ENCODE measurements around the gene NKAIN4.

The NKAIN4 gene

GRCh38 chr20:63244468-63244867 lies 9.8 kb downstream of the NKAIN4 start:
- Mint-ChIP-seq H3K27ac (no peak overlapping the region), H3K36me3 (ENCODE audit: low read depth) (no peaks in the 10 kb centered on the region), H3K9me3 (no peaks in the 10 kb centered on the region), H3K4me3 (no peak overlapping the region), H3K4me1 (peaks cover 11% of the 10 kb centered on the region), H3K27me3 (ENCODE audit: low read depth) (peaks cover 8% of the 10 kb centered on the region)
- no peak for TF ChIP-seq CTCF (IDR thresholded peaks at IDR 0.05; ENCODE audit: unreplicated experiment in 3 of 3)

GRCh38 chr20:63243604-63244247 lies 10.5 kb downstream of the NKAIN4 start:
- TF ChIP-seq CTCF (IDR thresholded peaks at IDR 0.05; ENCODE audit: unreplicated experiment in 3 of 3), result no peak
- Mint-ChIP-seq H3K4me3 (no peak overlapping the region), H3K9me3 (no peaks in the 10 kb centered on the region), H3K27ac (no peak overlapping the region), H3K27me3 (ENCODE audit: low read depth) (peaks cover 3% of the 10 kb centered on the region), H3K4me1 (peaks cover 4% of the 10 kb centered on the region), H3K36me3 (ENCODE audit: low read depth) (no peaks in the 10 kb centered on the region)

DNA sequence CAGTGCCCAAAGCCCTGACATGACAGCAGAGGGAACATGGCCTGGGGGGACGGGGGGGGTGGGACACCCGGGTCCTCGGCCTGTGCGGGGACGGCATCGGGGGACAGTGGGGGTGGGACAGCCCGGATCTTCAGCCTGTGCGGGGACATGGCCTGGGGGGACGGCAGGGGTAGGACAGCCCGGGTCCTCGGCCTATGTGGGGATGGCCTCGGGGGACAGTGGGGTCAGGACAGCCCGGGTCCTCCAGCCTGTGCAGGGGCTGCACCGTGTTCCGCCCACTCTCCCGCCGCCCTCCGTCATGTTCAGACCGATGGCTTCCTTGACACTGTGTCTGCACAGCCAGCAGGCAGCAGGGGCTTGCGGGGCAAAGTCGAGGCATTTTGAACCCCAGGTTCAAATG lies 11.5 kb downstream of the NKAIN4 start:
- no peak overlapping the region for H3K27ac Mint-ChIP-seq
- H3K9me3 Mint-ChIP-seq, result no peaks in the 10 kb centered on the region
- H3K4me3 Mint-ChIP-seq, result no peak overlapping the region
- peaks cover 3% of the 10 kb centered on the region for H3K27me3 Mint-ChIP-seq (ENCODE audit: low read depth)
- no peaks in the 10 kb centered on the region for H3K36me3 Mint-ChIP-seq (ENCODE audit: low read depth)
- TF ChIP-seq CTCF (IDR thresholded peaks at IDR 0.05; ENCODE audit: unreplicated experiment in 3 of 3), result no peak
- no peaks in the 10 kb centered on the region for H3K4me1 Mint-ChIP-seq

GRCh38 chr20:63241272-63241671 lies 13.0 kb downstream of the NKAIN4 start:
- Mint-ChIP-seq H3K27me3 (ENCODE audit: low read depth) (peaks cover 3% of the 10 kb centered on the region), H3K27ac (no peak overlapping the region), H3K4me3 (no peak overlapping the region), H3K36me3 (ENCODE audit: low read depth) (no peaks in the 10 kb centered on the region), H3K9me3 (no peaks in the 10 kb centered on the region), H3K4me1 (no peaks in the 10 kb centered on the region)
- no peak for TF ChIP-seq CTCF (IDR thresholded peaks at IDR 0.05; ENCODE audit: unreplicated experiment in 3 of 3)

DNA sequence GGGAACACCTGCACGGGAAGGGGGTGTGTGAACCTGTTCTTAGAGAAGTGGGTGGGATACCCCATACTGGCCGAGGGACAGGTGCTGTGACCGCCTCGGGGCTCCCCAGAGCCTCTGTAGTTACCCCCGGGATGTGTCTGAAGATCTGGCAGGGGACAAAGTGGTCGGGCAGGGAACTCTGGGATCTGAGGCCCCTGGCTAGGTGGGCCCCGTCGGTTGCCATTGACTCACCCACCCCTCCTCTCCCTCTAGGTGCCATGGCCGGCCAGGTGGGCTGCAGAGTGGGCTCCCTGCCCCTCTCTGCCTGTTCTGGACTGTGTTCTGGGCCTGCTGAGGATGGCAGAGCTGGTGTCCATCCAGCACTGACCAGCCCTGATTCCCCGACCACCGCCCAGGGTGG lies 14.3 kb downstream of the NKAIN4 start:
- no peaks in the 10 kb centered on the region for H3K36me3 Mint-ChIP-seq (ENCODE audit: low read depth)
- H3K4me1 Mint-ChIP-seq, result no peaks in the 10 kb centered on the region
- TF ChIP-seq CTCF (IDR thresholded peaks at IDR 0.05; ENCODE audit: unreplicated experiment in 3 of 3), result no peak
- no peak overlapping the region for H3K27ac Mint-ChIP-seq
- no peak overlapping the region for H3K4me3 Mint-ChIP-seq
- H3K9me3 Mint-ChIP-seq, result no peaks in the 10 kb centered on the region
- peaks cover 3% of the 10 kb centered on the region for H3K27me3 Mint-ChIP-seq (ENCODE audit: low read depth)

DNA sequence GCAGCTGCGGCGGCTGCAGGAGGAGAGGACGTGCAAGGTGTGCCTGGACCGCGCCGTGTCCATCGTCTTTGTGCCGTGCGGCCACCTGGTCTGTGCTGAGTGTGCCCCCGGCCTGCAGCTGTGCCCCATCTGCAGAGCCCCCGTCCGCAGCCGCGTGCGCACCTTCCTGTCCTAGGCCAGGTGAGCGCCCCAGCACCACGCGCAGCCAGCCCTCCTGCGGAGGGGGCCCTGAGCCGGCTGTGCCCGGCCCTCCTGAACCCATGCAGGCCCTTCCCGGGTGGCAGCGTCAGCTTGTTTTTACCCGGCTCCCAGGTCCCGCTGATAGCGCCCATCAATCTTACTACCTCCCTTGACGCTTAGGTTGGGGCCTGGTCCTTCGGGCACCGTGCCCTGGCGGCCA lies 14.8 kb downstream of the NKAIN4 start:
- Mint-ChIP-seq H3K27ac (no peak overlapping the region), H3K27me3 (ENCODE audit: low read depth) (peaks cover 3% of the 10 kb centered on the region), H3K9me3 (no peaks in the 10 kb centered on the region), H3K4me3 (no peak overlapping the region), H3K4me1 (no peaks in the 10 kb centered on the region), H3K36me3 (ENCODE audit: low read depth) (no peaks in the 10 kb centered on the region)
- TF ChIP-seq CTCF (IDR thresholded peaks at IDR 0.05; ENCODE audit: unreplicated experiment in 3 of 3), result no peak
